ENCODE measurements around the gene GDF11.

Gene GDF11

GRCh38 chr12:55706568-55707218 lies 36.2 kb upstream of the GDF11 start:
- in situ Hi-C loops (cut with MboI; ENCODE audit: low sequenced_read_pairs): no loop called here

- in situ Hi-C loops (cut with MboI; ENCODE audit: low sequenced_read_pairs): no loop called here
Observed at GRCh38 chr12:55707219-55707671, 35.7 kb upstream of the GDF11 start.

DNA sequence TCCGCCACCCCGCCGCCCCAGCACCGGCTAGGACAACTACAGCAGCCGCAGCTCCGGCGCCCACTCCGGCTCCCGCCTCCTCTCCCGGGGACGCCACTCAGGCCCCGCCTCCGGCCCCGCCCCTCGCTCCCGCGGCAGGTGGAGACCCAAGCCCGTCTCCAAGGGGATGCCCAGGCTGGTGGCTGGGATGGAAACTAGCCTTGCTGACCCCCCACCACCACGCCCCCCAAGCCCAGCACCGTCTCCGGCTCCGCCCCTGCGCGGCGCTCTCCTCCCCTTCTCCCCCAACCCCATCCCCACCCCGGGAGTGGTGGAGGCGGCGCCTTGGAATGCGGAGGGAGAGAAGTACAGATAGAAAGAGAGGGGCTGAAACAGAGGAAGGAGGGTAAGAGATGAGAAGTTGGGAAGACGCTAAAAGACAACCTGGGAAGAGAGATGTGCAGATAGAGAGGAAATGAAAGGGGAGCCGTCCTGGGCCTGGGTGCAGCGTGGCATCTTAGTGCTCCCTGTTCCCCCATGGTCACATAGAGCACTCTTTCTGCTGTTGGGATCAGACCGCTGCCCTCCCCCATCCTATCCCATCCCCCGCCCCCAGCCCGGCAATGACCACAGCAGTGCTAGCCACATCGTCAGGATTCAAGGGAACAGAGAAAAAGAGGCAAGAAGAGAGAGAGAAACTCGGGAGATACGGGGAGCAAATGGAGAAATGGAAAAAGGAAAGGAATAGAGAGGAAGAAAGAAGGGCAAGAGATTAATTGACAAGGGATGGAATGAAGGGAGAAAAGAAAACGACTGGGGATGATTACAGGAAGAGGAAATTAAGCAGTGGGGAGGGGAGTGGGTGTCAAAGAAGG lies 34.9 kb upstream of the GDF11 start, which contains the start of gene ITGA7:
ITGA7 (minus strand) TSS at position 64 of the 854 bp plus-strand sequence. CDS start 222 bp downstream, outside the sequence.
- in situ Hi-C loops (cut with MboI; ENCODE audit: low sequenced_read_pairs): no loop called here

DNA sequence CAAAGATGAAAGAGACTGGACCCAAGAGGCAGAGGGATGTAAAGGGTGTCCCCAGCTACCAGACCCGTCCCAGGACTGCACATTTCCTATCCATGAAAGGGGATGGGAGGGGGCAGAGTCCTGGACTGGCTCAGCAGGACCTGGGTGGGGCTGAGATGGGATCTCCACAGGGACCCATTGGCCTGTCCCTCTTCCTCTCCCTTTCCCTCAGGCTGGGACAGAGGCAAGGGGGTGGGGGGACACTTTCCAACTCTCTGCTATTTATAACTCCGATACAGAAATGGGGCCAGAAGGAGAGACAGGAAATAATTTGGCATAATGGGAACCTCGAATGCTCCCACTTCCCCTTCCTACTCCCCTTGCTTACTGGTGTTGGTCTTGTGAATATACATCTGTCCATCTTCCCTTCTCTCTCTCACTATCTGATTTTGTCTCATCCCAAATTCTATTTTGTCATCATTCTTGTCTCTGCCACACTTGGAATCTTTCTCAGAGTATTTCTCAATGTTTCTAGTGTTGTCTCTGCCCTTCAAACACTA lies 34.2 kb upstream of the GDF11 start:
- in situ Hi-C loops (cut with MboI; ENCODE audit: low sequenced_read_pairs): no loop called here

- in situ Hi-C loops (cut with MboI; ENCODE audit: low sequenced_read_pairs): no loop called here
Observed at GRCh38 chr12:55711786-55712553, 31.0 kb upstream of the GDF11 start.

DNA sequence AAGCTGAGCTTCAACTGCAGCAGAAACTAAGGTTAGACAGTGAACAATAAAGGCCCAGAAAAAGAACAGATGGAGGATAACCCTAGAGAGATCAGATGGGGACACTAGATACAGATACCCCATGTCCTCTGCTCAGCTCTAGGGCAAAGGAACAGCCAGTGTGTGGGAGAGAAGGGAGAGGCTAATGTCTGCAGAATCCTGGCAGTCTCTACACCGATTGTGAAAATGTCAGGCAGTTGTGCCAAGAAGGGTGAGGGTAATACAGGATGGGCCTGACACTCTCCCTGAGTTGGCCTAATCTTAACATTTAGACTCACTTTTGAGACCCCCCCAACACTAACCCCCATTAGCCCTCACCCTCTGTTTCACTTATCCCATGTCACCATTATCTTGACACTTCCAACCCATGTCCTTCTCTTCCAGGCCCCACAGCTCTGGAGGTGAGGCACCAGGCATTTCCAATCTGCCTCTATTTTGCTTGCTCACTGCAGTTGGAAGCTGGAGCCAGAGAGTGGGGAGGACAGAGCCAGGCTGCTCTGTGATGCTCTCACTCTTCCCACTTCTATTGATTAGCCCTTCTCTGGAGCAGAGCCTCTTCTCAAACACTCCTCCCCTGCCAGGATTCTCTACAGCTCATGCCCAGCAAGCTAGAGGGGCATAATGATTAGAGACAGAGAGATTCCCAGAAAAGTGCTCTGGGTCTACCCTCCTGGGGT lies 30.1 kb upstream of the GDF11 start:
- in situ Hi-C loops (cut with MboI; ENCODE audit: low sequenced_read_pairs): no loop called here

- in situ Hi-C loops (cut with MboI; ENCODE audit: low sequenced_read_pairs): no loop called here
Observed at GRCh38 chr12:55713721-55714120, 29.2 kb upstream of the GDF11 start.

GRCh38 chr12:55715169-55715764 lies 27.7 kb upstream of the GDF11 start:
- in situ Hi-C loops (cut with MboI; ENCODE audit: low sequenced_read_pairs): no loop called here

DNA sequence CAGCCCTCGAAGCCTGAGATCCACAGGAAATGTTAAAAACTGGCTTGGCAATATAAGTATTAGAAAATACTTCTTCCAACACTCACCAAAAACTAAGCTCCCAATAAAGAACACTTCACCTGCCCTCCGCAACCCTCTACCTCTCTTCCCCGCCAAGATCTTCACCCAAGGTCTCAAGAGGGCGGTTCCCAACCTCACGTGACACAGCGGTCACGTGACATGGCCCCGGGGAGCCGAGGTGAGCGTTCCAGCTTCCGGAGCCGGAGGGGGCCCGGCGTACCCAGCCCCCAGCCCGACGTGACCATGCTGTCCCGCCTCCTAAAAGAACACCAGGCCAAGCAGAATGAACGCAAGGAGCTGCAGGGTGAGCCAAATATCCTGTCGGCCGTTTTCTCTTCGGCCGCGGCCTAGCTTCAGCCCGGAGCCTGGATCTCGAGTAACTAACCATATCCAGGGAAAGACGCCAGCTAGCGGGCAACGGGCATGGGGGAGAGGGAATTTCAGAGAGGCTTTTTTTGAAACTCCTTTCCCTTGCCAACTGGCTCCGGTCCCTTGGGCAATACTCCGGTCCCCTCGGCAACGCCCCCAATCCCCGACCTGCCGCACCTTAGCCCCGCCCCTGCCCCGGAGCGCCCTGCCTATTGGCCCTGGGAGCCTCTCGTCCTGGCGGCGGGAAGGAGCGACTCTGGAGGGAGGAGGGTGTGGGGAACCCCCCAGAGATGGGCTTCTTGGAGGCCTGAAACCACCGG lies 26.9 kb upstream of the GDF11 start, which contains the start of gene BLOC1S1:
BLOC1S1 (plus strand) TSS at position 214 of the 749 bp plus-strand sequence; CDS start at position 220, 6 bp downstream.
- in situ Hi-C loops (cut with MboI; ENCODE audit: low sequenced_read_pairs): no loop called here

DNA sequence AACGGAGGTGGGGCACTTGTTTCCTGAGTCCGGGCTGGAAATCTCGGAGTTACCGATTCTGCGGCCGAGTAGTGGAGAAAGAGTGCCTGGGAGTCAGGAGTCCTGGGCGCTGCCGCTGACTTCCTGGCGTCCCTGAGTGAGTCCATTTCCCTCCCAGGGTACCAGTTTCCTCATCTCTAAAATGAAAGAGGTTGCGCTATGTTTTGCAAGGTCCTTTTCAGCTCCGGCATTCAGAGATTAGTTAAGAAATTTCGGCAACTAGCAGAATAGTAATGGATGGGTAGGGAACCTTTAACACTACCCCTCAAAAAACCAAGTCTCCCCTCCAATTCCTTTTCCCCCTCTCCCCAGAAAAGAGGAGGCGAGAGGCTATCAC lies 26.4 kb upstream of the GDF11 start:
- in situ Hi-C loops (cut with MboI; ENCODE audit: low sequenced_read_pairs): no loop called here

GRCh38 chr12:55717011-55718007 lies 25.6 kb upstream of the GDF11 start:
- in situ Hi-C loops (cut with MboI; ENCODE audit: low sequenced_read_pairs): no loop called here

GRCh38 chr12:55718015-55718414 lies 24.9 kb upstream of the GDF11 start:
- in situ Hi-C loops (cut with MboI; ENCODE audit: low sequenced_read_pairs): no loop called here

DNA sequence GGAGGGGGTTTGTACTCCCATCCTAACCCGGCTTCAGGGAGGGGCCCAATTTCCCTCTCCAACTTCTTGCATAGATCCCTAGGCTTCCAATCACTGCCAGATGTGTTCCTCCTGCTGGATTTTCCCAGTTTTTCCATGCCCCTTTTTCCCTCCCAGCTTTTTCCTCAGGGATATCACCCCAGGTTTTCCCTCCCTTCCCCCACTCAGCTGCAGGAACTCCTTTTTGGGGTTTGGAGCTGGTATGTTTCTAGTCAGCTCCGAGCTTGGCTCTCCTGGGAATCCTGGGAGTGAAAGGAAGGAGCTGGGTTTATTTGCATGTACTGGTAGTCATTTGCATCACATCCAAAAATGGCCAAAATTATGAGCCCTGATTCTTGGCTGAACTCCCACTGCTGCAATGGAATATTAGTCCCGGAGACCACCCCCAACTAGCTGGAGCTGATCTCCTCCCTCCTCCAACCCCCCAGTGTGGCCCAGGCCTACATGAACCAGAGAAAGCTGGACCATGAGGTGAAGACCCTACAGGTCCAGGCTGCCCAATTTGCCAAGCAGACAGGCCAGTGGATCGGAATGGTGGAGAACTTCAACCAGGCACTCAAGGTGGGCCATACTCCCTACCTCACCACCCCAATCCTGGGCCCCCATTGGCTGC lies 24.2 kb upstream of the GDF11 start:
- in situ Hi-C loops (cut with MboI; ENCODE audit: low sequenced_read_pairs): no loop called here

- in situ Hi-C loops (cut with MboI; ENCODE audit: low sequenced_read_pairs): no loop called here
Observed at GRCh38 chr12:55719371-55719770, 23.6 kb upstream of the GDF11 start.

DNA sequence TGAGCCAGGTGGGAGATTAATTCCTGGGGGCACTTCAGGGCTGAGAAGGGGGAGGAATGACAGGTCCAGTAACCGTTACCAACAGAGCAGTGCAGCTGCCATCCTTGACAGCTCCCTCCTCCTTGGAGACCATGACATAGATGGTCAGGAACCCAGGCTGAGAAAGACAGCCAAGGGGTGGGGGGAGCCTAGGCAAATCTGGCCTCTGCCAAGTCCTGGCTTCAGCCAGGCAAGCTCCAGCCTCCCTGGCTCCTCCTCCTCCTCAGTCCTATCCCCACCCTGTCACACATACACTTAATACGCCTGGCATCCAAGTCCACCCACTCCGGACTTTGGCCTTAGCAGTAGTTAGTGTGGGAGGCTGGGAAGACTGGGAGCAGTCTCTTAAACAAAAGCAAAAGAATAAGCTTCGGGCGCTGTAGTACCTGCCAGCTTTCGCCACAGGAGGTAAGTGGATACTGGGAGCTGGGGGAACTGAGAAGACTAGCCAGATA lies 22.8 kb upstream of the GDF11 start, which contains the start of gene RDH5:
RDH5 (plus strand) TSS at position 323 of the 494 bp plus-strand sequence. CDS start 792 bp downstream, outside the sequence.
- in situ Hi-C loops (cut with MboI; ENCODE audit: low sequenced_read_pairs): no loop called here

- in situ Hi-C loops (cut with MboI; ENCODE audit: low sequenced_read_pairs): no loop called here
Observed at GRCh38 chr12:55720894-55721444, 22.0 kb upstream of the GDF11 start.
